Activated naive CD8-positive, alpha-beta T cell treated with anti-CD3 and anti-CD28 coated beads, Interleukin-2, amount 50 U/mL, for 24 hours (primary cell): ENCODE measurements around the gene SENP1.
"Not testable (repeated sequence)": the region's sequence is repeated elsewhere in the genome, so short reads cannot be mapped to it uniquely, and the experiment has no call there.

Experiments used
- ATAC-seq: fragments of 150-1000 bp; cut with Tn5 transposase; one replicate; pipeline ENCODE4 v1.10.0; 2021
- DNase-seq: peaks from one replicate; pipeline ENCODE4 v3.0.0; 2021
- H3K27ac Mint-ChIP-seq: one replicate; pipeline ENCODE4 v1.8.0; 2021; ENCODE audit warnings: mild to moderate bottlenecking, mixed read lengths
- H3K27me3 Mint-ChIP-seq: one replicate; pipeline ENCODE4 v1.8.0; 2021; ENCODE audit warnings: mixed read lengths
- H3K36me3 Mint-ChIP-seq: one replicate; pipeline ENCODE4 v1.8.0; 2021; ENCODE audit warnings: low read depth, mixed read lengths
- H3K4me1 Mint-ChIP-seq: one replicate; pipeline ENCODE4 v1.8.0; 2021; ENCODE audit warnings: mixed read lengths
- H3K4me3 Mint-ChIP-seq: one replicate; pipeline ENCODE4 v1.8.0; 2021; ENCODE audit warnings: mild to moderate bottlenecking, moderate library complexity, mixed read lengths
- H3K9me3 Mint-ChIP-seq: one replicate; pipeline ENCODE4 v1.8.0; 2021; ENCODE audit warnings: mixed read lengths

Gene SENP1

DNA sequence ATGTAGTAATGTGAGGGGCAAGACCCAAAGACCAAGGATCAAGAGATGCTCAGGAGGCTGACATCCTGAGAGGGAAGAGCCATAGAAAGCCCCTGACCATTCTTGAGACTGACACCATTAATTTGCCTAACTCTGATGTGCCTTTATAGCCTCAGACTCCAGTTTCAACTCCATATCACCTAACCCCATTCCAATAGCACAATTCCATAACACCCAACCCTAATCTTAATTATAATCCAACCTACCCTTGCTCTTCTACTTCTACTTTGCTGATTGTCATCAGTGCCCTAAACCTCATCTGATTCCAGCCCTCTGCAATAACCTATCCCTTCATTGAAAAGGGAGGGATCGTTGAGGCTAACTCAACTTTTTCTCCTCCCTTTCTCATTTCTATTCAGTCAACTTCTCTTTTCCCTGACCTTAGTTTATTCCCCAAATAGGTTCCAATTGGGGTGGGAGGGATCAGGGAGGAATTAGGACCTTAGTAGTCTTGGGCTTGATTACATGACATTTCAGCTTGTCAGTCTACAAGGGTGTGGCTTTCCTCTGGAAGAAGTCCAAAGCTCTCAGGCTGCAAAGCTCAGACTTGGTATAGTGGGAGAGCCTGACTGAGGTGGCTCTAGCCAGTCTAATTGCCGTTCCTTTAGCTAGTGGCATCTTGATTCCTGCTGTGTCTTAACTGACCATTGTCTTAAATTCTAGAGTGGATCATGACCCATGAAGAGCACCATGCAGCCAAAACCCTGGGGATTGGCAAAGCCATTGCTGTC is 16.4 kb upstream of the SENP1 start:
- H3K9me3 Mint-ChIP-seq, result no peaks in the 10 kb centered on the region
- H3K27ac Mint-ChIP-seq, result no peak overlapping the region
- no peak overlapping the region for H3K4me3 Mint-ChIP-seq
- ATAC-seq (no peak), DNase-seq (no peak)
- no peaks in the 10 kb centered on the region for H3K27me3 Mint-ChIP-seq
- peaks cover 22% of the 10 kb centered on the region for H3K4me1 Mint-ChIP-seq
- H3K36me3 Mint-ChIP-seq, result peaks cover 38% of the 10 kb centered on the region

DNA sequence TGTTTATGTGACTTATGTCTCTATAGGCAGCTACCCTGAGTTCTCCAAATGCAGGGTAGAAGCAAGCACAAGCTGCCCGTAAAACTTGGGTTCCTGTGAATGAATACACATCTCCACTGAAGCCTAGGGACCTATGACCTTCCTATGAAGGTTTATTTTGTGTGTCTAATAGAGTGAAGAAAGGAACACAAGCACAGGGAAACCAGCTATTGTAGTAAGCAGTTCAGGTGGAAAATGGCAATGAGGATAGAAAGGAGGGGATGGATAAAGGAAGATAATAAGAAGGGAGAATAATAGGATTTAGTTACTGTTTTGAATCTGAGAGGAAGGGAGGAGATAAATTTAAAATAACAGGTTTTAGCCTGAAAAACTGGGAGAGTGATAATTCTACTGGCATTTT is 15.6 kb upstream of the SENP1 start:
- H3K4me3 Mint-ChIP-seq, result no peak overlapping the region
- H3K27ac Mint-ChIP-seq, result no peak overlapping the region
- no peaks in the 10 kb centered on the region for H3K9me3 Mint-ChIP-seq
- peaks cover 22% of the 10 kb centered on the region for H3K4me1 Mint-ChIP-seq
- no peak for DNase-seq
- peaks cover 32% of the 10 kb centered on the region for H3K36me3 Mint-ChIP-seq
- ATAC-seq, result no peak
- no peaks in the 10 kb centered on the region for H3K27me3 Mint-ChIP-seq

DNA sequence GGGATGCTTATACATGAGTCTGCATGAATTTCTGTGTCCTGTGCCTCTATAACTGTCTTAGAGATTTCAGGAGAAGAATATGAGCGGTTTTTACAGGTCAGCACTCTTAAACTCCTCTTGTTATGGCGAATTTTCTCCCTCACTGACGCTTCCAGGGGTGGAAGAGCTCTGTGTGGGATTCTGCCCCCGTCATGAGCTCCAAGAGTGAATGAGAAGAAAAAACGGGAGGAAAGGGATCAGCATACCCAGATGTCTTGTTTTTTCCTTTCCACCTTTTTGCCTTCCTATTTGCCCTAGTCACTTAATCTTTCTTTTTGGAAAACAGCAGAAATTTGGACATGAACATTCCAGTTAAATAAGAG is 13.9 kb upstream of the SENP1 start:
- Mint-ChIP-seq H3K27ac (peak overlapping the region; percentile 73), H3K36me3 (peaks cover 21% of the 10 kb centered on the region), H3K4me1 (peaks cover 22% of the 10 kb centered on the region), H3K27me3 (peaks cover 2% of the 10 kb centered on the region), H3K4me3 (peak overlapping the region; percentile 100), H3K9me3 (no peaks in the 10 kb centered on the region)
- ATAC-seq (no peak), DNase-seq (no peak)

DNA sequence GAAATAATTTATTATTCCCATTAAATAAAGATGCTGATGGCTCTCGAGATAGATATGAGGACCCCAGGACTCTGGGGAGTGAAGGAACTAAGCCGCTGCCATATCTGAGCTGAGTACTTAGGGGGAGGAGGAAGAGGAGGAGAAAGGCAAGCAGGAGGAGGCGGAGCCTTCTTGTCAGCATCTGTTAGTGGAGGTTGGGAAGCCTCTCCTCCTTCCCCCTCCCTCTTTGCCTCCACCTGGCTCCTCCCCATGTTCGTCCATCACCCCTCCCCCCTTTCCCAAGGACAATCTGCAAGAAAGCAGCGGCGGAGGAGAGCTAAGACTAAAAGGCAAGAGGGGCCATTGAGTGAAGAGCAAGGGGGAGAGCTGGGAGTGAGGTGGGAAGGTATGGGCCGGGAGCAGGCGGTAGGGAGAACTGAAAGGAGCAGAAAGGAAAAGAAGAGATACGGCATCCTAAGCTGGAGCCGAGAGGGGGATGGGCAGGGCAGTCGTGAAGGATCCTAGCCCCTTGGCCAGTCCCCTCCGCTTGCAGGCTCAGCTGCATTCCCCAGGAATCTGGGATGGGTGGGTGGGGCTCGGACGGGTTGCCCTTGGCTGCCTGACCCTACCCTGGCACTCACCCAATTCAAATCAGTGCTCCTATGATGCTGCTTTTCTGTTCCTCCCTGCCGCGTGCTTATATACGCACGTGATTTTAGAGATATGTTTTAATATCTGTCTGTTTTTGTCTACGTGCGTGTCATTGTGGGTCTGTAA is 13.4 kb upstream of the SENP1 start, which contains the start of gene PFKM:
Gene PFKM, plus strand, starts transcription at position 287 of the 756 bp plus-strand sequence. CDS start 3,411 bp downstream, outside the sequence.
- H3K27ac Mint-ChIP-seq, result peak within 1 kb of the TSS; percentile 95
- H3K4me3 Mint-ChIP-seq, result peak within 1 kb of the TSS; percentile 100
- H3K4me1 Mint-ChIP-seq, result peaks cover 22% of the 10 kb centered on the region
- H3K27me3 Mint-ChIP-seq, result peaks cover 2% of the 10 kb centered on the region
- ATAC-seq, result peak; percentile 100
- H3K9me3 Mint-ChIP-seq, result no peaks in the 10 kb centered on the region
- DNase-seq, result peak; percentile 73
- H3K36me3 Mint-ChIP-seq, result peaks cover 17% of the 10 kb centered on the region

DNA sequence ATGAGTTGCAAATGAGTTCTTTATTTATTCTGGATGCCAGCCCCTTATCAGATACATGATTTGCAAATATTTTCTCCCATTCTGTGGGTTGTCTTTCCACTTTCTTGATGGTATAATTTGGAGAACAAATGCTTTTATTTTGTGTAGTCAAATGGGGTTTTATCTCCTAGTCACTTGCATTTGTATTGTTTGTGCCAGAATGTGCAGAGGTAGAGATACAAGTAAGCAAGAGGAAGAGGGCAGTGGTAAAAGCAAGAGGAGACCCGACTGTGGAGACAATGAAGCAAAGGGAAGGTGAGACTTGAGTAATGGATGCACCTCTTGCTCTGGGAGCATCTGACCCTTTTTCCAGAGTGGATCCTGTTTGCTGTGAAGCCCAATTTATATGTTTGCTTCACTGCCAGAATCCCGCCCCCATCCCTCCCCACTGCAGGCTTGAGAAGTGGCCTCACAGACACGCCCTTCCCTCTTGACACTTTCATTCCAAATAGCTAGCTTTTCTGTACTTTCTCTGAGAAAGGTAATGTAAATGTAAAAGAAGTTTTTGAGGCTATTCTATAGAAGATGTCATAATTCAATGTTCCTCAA is 12.5 kb upstream of the SENP1 start:
- H3K27ac Mint-ChIP-seq, result peak overlapping the region; percentile 95
- H3K4me3 Mint-ChIP-seq, result peak overlapping the region; percentile 100
- no peaks in the 10 kb centered on the region for H3K9me3 Mint-ChIP-seq
- DNase-seq (no peak), ATAC-seq (no peak)
- H3K27me3 Mint-ChIP-seq, result peaks cover 2% of the 10 kb centered on the region
- peaks cover 14% of the 10 kb centered on the region for H3K36me3 Mint-ChIP-seq
- H3K4me1 Mint-ChIP-seq, result peaks cover 22% of the 10 kb centered on the region

DNA sequence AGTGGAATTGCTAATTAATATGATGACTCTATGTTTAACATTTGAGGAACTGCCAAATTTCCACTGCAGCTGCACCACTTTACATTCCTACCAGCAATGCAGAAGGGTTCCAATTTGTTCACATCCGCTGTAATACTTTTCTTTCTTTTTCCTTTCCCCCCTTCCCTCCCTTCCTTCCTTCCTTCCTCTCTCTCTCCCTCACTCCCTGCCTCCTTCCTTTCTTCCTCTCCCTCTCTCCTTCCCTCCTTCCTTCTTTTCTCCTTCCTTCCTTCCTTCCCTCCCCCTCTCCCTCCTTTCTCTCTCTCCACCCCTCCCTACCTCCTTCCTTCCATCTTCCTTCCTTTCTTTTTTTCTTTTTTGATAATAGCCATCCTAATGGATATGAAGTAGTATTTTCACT is 10.1 kb upstream of the SENP1 start:
- H3K4me1 Mint-ChIP-seq, result peaks cover 20% of the 10 kb centered on the region
- H3K9me3 Mint-ChIP-seq, result no peaks in the 10 kb centered on the region
- no peak overlapping the region for H3K4me3 Mint-ChIP-seq
- H3K27ac Mint-ChIP-seq, result no peak overlapping the region
- peaks cover 2% of the 10 kb centered on the region for H3K27me3 Mint-ChIP-seq
- DNase-seq, result no peak
- ATAC-seq, result no peak
- peaks cover 4% of the 10 kb centered on the region for H3K36me3 Mint-ChIP-seq

DNA sequence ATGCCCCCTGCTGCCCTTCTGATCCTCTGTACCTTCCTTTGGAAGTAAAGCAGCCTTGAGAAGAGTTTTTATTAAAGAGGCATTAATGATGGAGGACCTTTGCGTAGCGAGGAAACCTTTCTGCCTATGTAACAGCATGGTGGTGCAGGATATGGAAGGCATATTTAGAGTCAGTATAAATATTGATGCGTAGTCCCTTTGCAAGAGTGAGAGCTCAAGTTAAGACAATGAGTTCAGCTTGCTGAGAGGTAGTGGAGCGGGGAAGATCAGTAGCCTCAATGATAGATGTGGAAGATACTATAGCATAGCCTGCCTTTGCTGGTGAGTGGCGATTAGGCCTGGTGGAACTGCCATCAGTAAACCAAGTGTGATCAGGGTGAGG is 5.4 kb upstream of the SENP1 start:
- H3K36me3 Mint-ChIP-seq, DNase-seq, H3K27me3 Mint-ChIP-seq, H3K4me3 Mint-ChIP-seq, H3K27ac Mint-ChIP-seq, H3K9me3 Mint-ChIP-seq, ATAC-seq: not testable (repeated sequence)
- H3K4me1 Mint-ChIP-seq, result peaks cover 24% of the 10 kb centered on the region

DNA sequence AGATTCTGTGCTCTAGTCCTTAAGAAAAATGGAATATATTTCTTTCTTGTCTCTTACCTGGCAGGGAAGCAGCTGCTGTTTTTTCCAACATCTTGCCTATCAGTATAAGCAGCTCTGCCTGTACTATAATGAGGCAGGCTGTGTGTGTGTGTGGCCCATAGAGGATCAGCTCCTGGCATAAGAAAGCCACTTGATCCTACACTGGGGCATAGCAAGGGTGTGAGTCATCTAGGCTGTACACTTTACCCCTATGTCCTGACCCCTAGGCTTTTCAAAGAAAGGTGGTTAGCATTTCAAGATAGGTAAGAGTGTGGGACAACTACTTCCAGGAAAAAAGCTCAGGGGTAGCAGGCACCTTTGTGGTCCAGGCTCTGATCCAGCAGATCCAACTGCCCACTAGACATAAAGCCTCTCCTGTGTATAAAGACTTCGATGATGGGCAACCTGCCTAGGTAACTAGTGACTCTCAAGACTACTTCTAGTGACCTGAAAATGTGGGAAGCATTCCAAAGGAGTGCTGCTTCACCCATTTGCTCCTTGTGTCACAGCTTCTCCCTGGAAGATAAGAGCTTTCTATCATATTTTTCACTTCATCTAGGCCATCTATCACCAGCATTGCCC is 4.9 kb upstream of the SENP1 start:
- no peaks in the 10 kb centered on the region for H3K36me3 Mint-ChIP-seq
- no peaks in the 10 kb centered on the region for H3K9me3 Mint-ChIP-seq
- H3K4me1 Mint-ChIP-seq, result peaks cover 27% of the 10 kb centered on the region
- ATAC-seq (no peak), DNase-seq (no peak)
- H3K4me3 Mint-ChIP-seq, result no peak overlapping the region
- H3K27ac Mint-ChIP-seq, result no peak overlapping the region
- H3K27me3 Mint-ChIP-seq, result no peaks in the 10 kb centered on the region

DNA sequence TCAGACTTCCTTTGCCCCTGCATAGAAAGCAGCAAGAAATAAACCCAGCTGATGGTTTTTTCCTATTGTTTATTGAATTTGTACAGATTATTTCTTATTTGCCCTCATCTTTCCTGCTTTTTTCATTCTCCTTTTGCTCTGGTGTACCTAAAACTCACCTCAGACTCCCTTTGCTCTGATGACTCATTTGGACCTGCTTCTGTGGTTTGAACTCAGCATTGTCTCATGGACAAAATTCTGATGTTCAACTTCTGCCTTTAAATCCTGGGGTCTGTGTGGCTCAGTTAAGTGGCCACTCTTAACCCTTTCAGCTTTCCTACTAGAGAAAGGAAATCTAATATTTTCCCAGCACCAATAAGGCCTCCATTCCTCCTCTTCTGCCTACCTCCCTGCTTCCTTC is 3.5 kb upstream of the SENP1 start:
- DNase-seq (no peak), ATAC-seq (no peak)
- H3K9me3 Mint-ChIP-seq, result no peaks in the 10 kb centered on the region
- H3K4me3 Mint-ChIP-seq, result no peak overlapping the region
- H3K4me1 Mint-ChIP-seq, result peaks cover 32% of the 10 kb centered on the region
- no peaks in the 10 kb centered on the region for H3K27me3 Mint-ChIP-seq
- H3K27ac Mint-ChIP-seq, result peak overlapping the region; percentile 12
- no peaks in the 10 kb centered on the region for H3K36me3 Mint-ChIP-seq

DNA sequence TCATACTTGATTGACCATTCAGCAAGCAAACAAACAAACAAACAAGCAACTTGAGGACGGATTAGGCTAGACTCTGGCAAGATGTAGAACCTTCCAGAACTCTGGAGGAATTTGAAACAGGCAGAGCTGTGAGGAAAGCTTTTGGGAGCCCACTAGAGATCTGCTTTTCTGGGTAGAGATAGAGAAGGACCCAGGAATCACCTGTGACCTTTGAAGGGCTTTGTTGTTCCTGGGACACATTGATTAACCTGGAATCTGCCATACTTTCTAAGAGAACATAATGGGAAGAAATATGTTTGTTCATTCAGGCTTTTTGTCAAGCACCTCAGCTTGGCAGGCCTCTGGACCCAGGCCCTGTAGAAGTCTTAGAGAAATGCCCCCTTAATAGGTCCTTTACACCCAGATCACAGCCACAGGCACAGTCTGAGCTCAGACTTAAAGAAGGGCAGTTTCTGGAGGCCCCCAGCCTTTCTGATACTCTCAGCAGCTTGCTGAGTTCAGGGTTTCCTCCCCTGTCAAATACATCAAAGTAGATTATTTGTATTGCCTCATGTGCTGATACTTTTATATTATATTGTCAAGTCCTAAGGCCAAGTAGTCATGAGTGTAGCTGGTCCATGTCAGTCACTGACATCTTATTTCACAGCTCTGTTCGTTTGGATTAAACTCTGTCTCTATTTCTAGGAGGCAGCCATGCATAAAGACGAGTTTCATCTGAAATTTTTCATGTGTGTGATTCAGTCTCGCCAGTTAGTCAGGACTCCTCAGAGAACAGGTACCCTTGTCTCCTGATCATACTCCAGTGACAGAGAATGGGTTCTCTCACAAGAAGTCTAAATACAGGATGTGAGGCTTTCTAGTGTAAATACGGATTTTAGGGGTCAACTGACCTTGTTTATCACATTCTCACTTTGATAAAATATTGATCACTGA is 1.1 kb upstream of the SENP1 start:
- Mint-ChIP-seq H3K4me1 (peaks cover 46% of the 10 kb centered on the region), H3K9me3 (no peaks in the 10 kb centered on the region), H3K36me3 (peaks cover 2% of the 10 kb centered on the region), H3K27me3 (no peaks in the 10 kb centered on the region), H3K4me3 (peak overlapping the region; percentile 96), H3K27ac (peak overlapping the region; percentile 96)
- DNase-seq (no peak), ATAC-seq (no peak)

DNA sequence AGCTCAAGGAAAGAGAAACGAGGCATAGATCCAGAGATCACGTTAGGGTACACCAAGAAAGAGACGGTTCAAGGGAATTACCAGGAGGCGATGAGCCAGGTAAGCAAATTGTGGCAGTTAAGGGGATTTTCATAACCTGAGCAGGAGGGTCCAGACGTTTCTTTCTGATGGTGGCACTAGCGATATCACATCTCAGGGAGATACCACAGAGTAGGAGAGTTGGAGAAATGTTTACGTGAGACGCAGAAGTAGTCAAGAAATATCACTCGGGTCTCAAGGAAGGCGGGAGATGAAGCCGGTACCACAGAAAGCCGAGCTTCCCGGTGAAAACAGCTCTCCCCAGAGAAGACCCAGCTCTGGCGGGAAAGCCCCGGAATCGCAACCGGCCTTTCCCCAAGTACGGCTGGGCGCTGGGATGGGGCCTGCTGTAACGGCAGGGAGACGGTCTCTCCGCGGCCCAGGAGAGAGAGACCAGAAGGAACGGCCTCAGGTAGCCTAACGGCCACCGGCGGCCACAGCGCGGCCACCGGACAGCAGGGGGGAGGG is 485 bp downstream of the SENP1 start:
- peak overlapping the region; percentile 96 for H3K27ac Mint-ChIP-seq
- ATAC-seq, result peak; percentile 38
- peak overlapping the region; percentile 96 for H3K4me3 Mint-ChIP-seq
- H3K4me1 Mint-ChIP-seq, result peaks cover 49% of the 10 kb centered on the region
- DNase-seq, result peak; percentile 52
- peaks cover 2% of the 10 kb centered on the region for H3K36me3 Mint-ChIP-seq
- H3K9me3 Mint-ChIP-seq, result no peaks in the 10 kb centered on the region
- no peaks in the 10 kb centered on the region for H3K27me3 Mint-ChIP-seq

DNA sequence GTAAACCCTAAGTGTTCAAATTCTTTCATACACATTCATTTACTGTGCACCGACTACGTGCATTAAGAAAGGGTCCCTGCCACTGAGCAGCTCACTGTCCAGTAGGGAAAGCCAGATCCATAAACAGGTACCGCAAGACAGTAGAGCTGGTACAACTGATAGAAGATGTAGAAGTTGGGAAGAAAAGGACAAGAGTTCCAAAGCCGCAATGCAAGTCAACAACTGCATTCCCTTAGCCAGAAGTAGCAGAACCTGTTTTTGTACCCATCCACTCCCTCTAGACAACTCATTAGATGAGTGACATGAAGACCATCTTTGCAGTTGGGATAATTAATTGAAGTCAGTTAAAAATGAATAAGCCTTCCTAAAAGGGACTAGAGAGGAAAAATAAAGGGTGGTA is 1.3 kb downstream of the SENP1 start:
- Mint-ChIP-seq H3K36me3 (peaks cover 2% of the 10 kb centered on the region), H3K9me3 (no peaks in the 10 kb centered on the region), H3K4me3 (peak overlapping the region; percentile 96), H3K4me1 (peaks cover 45% of the 10 kb centered on the region), H3K27ac (peak overlapping the region; percentile 96), H3K27me3 (no peaks in the 10 kb centered on the region)
- ATAC-seq (no peak), DNase-seq (no peak)

DNA sequence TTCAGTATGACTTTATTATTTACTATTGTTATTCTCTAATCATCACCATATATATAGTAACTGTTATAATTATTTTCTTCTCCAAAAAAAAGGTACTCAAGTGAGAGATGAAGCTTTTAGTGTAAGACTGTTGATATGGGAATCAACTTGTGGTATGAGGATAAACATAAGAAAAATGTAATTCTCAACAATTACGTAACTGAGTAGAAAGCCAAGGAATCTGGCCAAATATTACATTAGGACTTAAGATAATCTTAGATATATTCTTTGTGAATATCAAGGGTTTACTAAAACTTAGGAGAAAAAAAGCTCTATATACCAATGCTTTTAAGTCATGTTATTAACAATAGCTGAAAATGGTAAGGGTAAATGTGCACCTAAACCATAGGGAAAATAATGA is 13.3 kb downstream of the SENP1 start:
- peaks cover 30% of the 10 kb centered on the region for H3K36me3 Mint-ChIP-seq
- no peak overlapping the region for H3K27ac Mint-ChIP-seq
- no peaks in the 10 kb centered on the region for H3K27me3 Mint-ChIP-seq
- ATAC-seq (no peak), DNase-seq (no peak)
- no peaks in the 10 kb centered on the region for H3K9me3 Mint-ChIP-seq
- H3K4me3 Mint-ChIP-seq, result no peak overlapping the region
- no peaks in the 10 kb centered on the region for H3K4me1 Mint-ChIP-seq
